ENCODE results near the gene NDST1. TPM values are rescaled to one million over a fixed set of nuclear protein-coding genes. Genes with fewer than 3 reads are reported as not detected.
"Not testable (repeated sequence)": the region's sequence is repeated elsewhere in the genome, so short reads cannot be mapped to it uniquely, and the experiment has no call there.

Gene NDST1
- total and polyA plus RNA-seq, 2 of the 8 experiments (the other 6 are each of a cell fraction or from before 2014, with no cell fraction given): 27.0 to 72.0 TPM

GRCh38 chr5:150473673-150474358 lies 34.1 kb upstream of the NDST1 start (continued):
- no peak for TF ChIP-seq NRF1 (IDR thresholded peaks at IDR 0.05; ENCODE audit: low read depth, low read length)

GRCh38 chr5:150476568-150476967 lies 31.4 kb upstream of the NDST1 start:
- H4K8ac ChIP-seq (ENCODE audit: extremely low read depth, insufficient read depth, low read length); H3K4me3 ChIP-seq (ENCODE audit: extremely low read depth in 1 of 4, insufficient read depth in 2 of 4, low read depth in 3 of 4, low read length in 4 of 4); H4K5ac ChIP-seq (ENCODE audit: insufficient read length, low read depth, low read length); H2BK5ac ChIP-seq (ENCODE audit: low read depth, low read length); FAIRE-seq; H3K79me2 ChIP-seq (ENCODE audit: control insufficient read depth in 1 of 2, insufficient read depth in 2 of 2, low read length in 2 of 2); CTCF ChIA-PET (ENCODE audit: partially characterized antibody); H2BK20ac ChIP-seq (ENCODE audit: low read length); H3K79me1 ChIP-seq (ENCODE audit: low read depth, low read length); H3K9me3 ChIP-seq (ENCODE audit: insufficient read depth in 2 of 2, low read depth in 1 of 2, low read length in 1 of 2); H3K18ac ChIP-seq (ENCODE audit: extremely low read depth, low read length); H3K23me2 ChIP-seq (ENCODE audit: low read depth, low read length); H3K14ac ChIP-seq (ENCODE audit: insufficient read length); H3K56ac ChIP-seq (replicated peaks; ENCODE audit: insufficient read length, low read depth, low read length); H3K23ac ChIP-seq (ENCODE audit: insufficient read length); H4K20me1 ChIP-seq (replicated peaks in 1 of 2; ENCODE audit: control insufficient read depth in 1 of 2, insufficient read depth in 2 of 2, low read length in 2 of 2); H3K4ac ChIP-seq (replicated peaks; ENCODE audit: insufficient read length, low read depth, low read length); H3K4me2 ChIP-seq (ENCODE audit: insufficient read depth in 1 of 2, low read depth in 2 of 2, low read length in 2 of 2); H2BK120ac ChIP-seq (replicated peaks; ENCODE audit: low read depth, low read length); H3K36me3 ChIP-seq (ENCODE audit: control insufficient read depth in 2 of 4, insufficient read depth in 4 of 4, low read length in 3 of 4); H3K27ac ChIP-seq (ENCODE audit: low read depth, low read length); H2AFZ ChIP-seq (ENCODE audit: low read length); H3K27me3 ChIP-seq (replicated peaks in 1 of 4; ENCODE audit: control insufficient read depth in 3 of 4, extremely low read depth in 1 of 4, insufficient read depth in 3 of 4, low read length in 3 of 4); H2BK12ac ChIP-seq (ENCODE audit: low read depth, low read length); POLR2A ChIA-PET (ENCODE audit: partially characterized antibody); DNase-seq (ENCODE audit: low read depth in 1 of 2, low spot score in 2 of 2); H2BK15ac ChIP-seq (ENCODE audit: low read length); H3K9ac ChIP-seq (replicated peaks in 1 of 4; ENCODE audit: extremely low read depth in 1 of 4, low read depth in 3 of 4, low read length in 3 of 4): not testable (repeated sequence)
- 94% methylated on average over 6 of the region's 6 CpGs; no CpG with 5 or more reads in 1 of the 2 experiments for WGBS, 2 experiments (ENCODE audit: extremely low coverage in 1 of 2, insufficient coverage in 1 of 2, insufficient read length in 1 of 2, insufficient replicate concordance in 2 of 2, low coverage in 1 of 2, low lambda C conversion rate in 2 of 2, missing lambda C conversion rate in 1 of 2)
- peak overlapping the region; percentile 73 for H4K91ac ChIP-seq (replicated peaks; ENCODE audit: insufficient read length, low read length)
- 0 out of 2 replicates have a peak overlapping the region, but pooled peaks have one; percentile 88 for H2AK5ac ChIP-seq (ENCODE audit: low read depth, low read length)
- H3K4me1 ChIP-seq (replicated peaks in 1 of 4; ENCODE audit: control insufficient read depth in 3 of 4, insufficient read depth in 4 of 4, low read length in 3 of 4): peaks cover 0 to 20% (median 5%) of the 10 kb centered on the region in 4 experiments; a peak in 6 of 7 replicates
